Measurements from ENCODE around the gene UAP1L1.
A peak's percentile ranks its signal among the peaks of the same experiment; 100 is the strongest.
"Not testable (repeated sequence)": the region's sequence is repeated elsewhere in the genome, so short reads cannot be mapped to it uniquely, and the experiment has no call there.

Gene UAP1L1

GRCh38 chr9:137112564-137113384, 35.5 kb downstream of the UAP1L1 start:
- no peaks in the 10 kb centered on the region for H3K9me3 ChIP-seq (ENCODE audit: control insufficient read depth, low read length)
- peaks cover 9% of the 10 kb centered on the region for H3K4me1 ChIP-seq (ENCODE audit: control insufficient read depth, insufficient read depth, low read length)
- H3K4me3 ChIP-seq (ENCODE audit: low read length), result no peak overlapping the region
- peaks cover 19% of the 10 kb centered on the region for H3K27me3 ChIP-seq (ENCODE audit: control insufficient read depth, insufficient read depth, low read length)
- H3K9ac ChIP-seq (ENCODE audit: low read length), result no peak overlapping the region
- H3K36me3 ChIP-seq (ENCODE audit: control insufficient read depth, insufficient read depth, low read length), result no peaks in the 10 kb centered on the region

- H3K4me1 ChIP-seq (ENCODE audit: control insufficient read depth, insufficient read depth, low read length), result peaks cover 9% of the 10 kb centered on the region
- peaks cover 19% of the 10 kb centered on the region for H3K27me3 ChIP-seq (ENCODE audit: control insufficient read depth, insufficient read depth, low read length)
- H3K9me3 ChIP-seq (ENCODE audit: control insufficient read depth, low read length), result no peaks in the 10 kb centered on the region
- H3K36me3 ChIP-seq (ENCODE audit: control insufficient read depth, insufficient read depth, low read length), result no peaks in the 10 kb centered on the region
- no peak overlapping the region for H3K4me3 ChIP-seq (ENCODE audit: low read length)
- H3K9ac ChIP-seq (ENCODE audit: low read length), result no peak overlapping the region
These were observed 36.3 kb downstream of the UAP1L1 start for GRCh38 chr9:137113385-137114159.

GRCh38 chr9:137114220-137114612, 36.9 kb downstream of the UAP1L1 start:
- Histone ChIP-seq H3K4me3 (ENCODE audit: low read length) (no peak overlapping the region), H3K27me3 (ENCODE audit: control insufficient read depth, insufficient read depth, low read length) (peaks cover 19% of the 10 kb centered on the region), H3K4me1 (ENCODE audit: control insufficient read depth, insufficient read depth, low read length) (peaks cover 9% of the 10 kb centered on the region), H3K36me3 (ENCODE audit: control insufficient read depth, insufficient read depth, low read length) (no peaks in the 10 kb centered on the region), H3K9me3 (ENCODE audit: control insufficient read depth, low read length) (no peaks in the 10 kb centered on the region), H3K9ac (ENCODE audit: low read length) (no peak overlapping the region)

GRCh38 chr9:137114613-137115393, 37.5 kb downstream of the UAP1L1 start, which contains the start of gene DPP7:
DPP7 (minus strand) TSS chr9:137114733; CDS start chr9:137114713, 20 bp downstream.
- Histone ChIP-seq H3K9me3 (ENCODE audit: control insufficient read depth, low read length) (no peaks in the 10 kb centered on the region), H3K36me3 (ENCODE audit: control insufficient read depth, insufficient read depth, low read length) (no peaks in the 10 kb centered on the region), H3K4me3 (ENCODE audit: low read length) (peak within 1 kb of the TSS; percentile 41), H3K4me1 (ENCODE audit: control insufficient read depth, insufficient read depth, low read length) (peaks cover 9% of the 10 kb centered on the region), H3K9ac (ENCODE audit: low read length) (no peak within 1 kb of the TSS), H3K27me3 (ENCODE audit: control insufficient read depth, insufficient read depth, low read length) (peaks cover 19% of the 10 kb centered on the region)

GRCh38 chr9:137115394-137116026, 38.2 kb downstream of the UAP1L1 start:
- H3K9me3 ChIP-seq (ENCODE audit: control insufficient read depth, low read length), result no peaks in the 10 kb centered on the region
- H3K4me3 ChIP-seq (ENCODE audit: low read length), result no peak overlapping the region
- H3K4me1 ChIP-seq (ENCODE audit: control insufficient read depth, insufficient read depth, low read length), result peaks cover 9% of the 10 kb centered on the region
- no peaks in the 10 kb centered on the region for H3K36me3 ChIP-seq (ENCODE audit: control insufficient read depth, insufficient read depth, low read length)
- no peak overlapping the region for H3K9ac ChIP-seq (ENCODE audit: low read length)
- H3K27me3 ChIP-seq (ENCODE audit: control insufficient read depth, insufficient read depth, low read length), result peaks cover 19% of the 10 kb centered on the region

GRCh38 chr9:137116027-137116507, 38.8 kb downstream of the UAP1L1 start:
- Histone ChIP-seq H3K4me1 (ENCODE audit: control insufficient read depth, insufficient read depth, low read length) (peaks cover 9% of the 10 kb centered on the region), H3K9me3 (ENCODE audit: control insufficient read depth, low read length) (no peaks in the 10 kb centered on the region), H3K27me3 (ENCODE audit: control insufficient read depth, insufficient read depth, low read length) (peaks cover 19% of the 10 kb centered on the region), H3K36me3 (ENCODE audit: control insufficient read depth, insufficient read depth, low read length) (no peaks in the 10 kb centered on the region), H3K4me3 (ENCODE audit: low read length) (no peak overlapping the region), H3K9ac (ENCODE audit: low read length) (no peak overlapping the region)

GRCh38 chr9:137116728-137117127, 39.4 kb downstream of the UAP1L1 start:
- Histone ChIP-seq H3K9me3 (ENCODE audit: control insufficient read depth, low read length) (no peaks in the 10 kb centered on the region), H3K4me1 (ENCODE audit: control insufficient read depth, insufficient read depth, low read length) (peaks cover 9% of the 10 kb centered on the region), H3K9ac (ENCODE audit: low read length) (no peak overlapping the region), H3K36me3 (ENCODE audit: control insufficient read depth, insufficient read depth, low read length) (no peaks in the 10 kb centered on the region), H3K27me3 (ENCODE audit: control insufficient read depth, insufficient read depth, low read length) (peaks cover 19% of the 10 kb centered on the region), H3K4me3 (ENCODE audit: low read length) (no peak overlapping the region)

GRCh38 chr9:137117269-137117731, 40.0 kb downstream of the UAP1L1 start:
- no peaks in the 10 kb centered on the region for H3K36me3 ChIP-seq (ENCODE audit: control insufficient read depth, insufficient read depth, low read length)
- no peak overlapping the region for H3K9ac ChIP-seq (ENCODE audit: low read length)
- H3K4me3 ChIP-seq (ENCODE audit: low read length), result no peak overlapping the region
- H3K4me1 ChIP-seq (ENCODE audit: control insufficient read depth, insufficient read depth, low read length), result peaks cover 9% of the 10 kb centered on the region
- H3K9me3 ChIP-seq (ENCODE audit: control insufficient read depth, low read length), result no peaks in the 10 kb centered on the region
- H3K27me3 ChIP-seq (ENCODE audit: control insufficient read depth, insufficient read depth, low read length), result peaks cover 19% of the 10 kb centered on the region

- not testable (repeated sequence) for H3K4me3 ChIP-seq (ENCODE audit: low read length)
- H3K27me3 ChIP-seq (ENCODE audit: control insufficient read depth, insufficient read depth, low read length), result peaks cover 19% of the 10 kb centered on the region
These were observed 40.8 kb downstream of the UAP1L1 start for GRCh38 chr9:137118092-137118603.

GRCh38 chr9:137121927-137122795, 44.8 kb downstream of the UAP1L1 start:
- H3K36me3 ChIP-seq (ENCODE audit: control insufficient read depth, insufficient read depth, low read length); H3K27me3 ChIP-seq (ENCODE audit: control insufficient read depth, insufficient read depth, low read length); H3K4me1 ChIP-seq (ENCODE audit: control insufficient read depth, insufficient read depth, low read length); H3K9me3 ChIP-seq (ENCODE audit: control insufficient read depth, low read length); H3K9ac ChIP-seq (ENCODE audit: low read length); H3K4me3 ChIP-seq (ENCODE audit: low read length): not testable (repeated sequence)

More at GRCh38 chr9:137118092-137118603, 40.8 kb downstream of the UAP1L1 start:
- H3K4me1 ChIP-seq (ENCODE audit: control insufficient read depth, insufficient read depth, low read length); H3K9me3 ChIP-seq (ENCODE audit: control insufficient read depth, low read length); H3K9ac ChIP-seq (ENCODE audit: low read length); H3K36me3 ChIP-seq (ENCODE audit: control insufficient read depth, insufficient read depth, low read length): not testable (repeated sequence)
